ENCODE data around the gene RIT2. TPM values are rescaled to one million over a fixed set of nuclear protein-coding genes. Genes with fewer than 3 reads are reported as not detected.

The RIT2 gene
- polyA plus RNA-seq, 1 donor from 2014 or later = 1.1 TPM

DNA sequence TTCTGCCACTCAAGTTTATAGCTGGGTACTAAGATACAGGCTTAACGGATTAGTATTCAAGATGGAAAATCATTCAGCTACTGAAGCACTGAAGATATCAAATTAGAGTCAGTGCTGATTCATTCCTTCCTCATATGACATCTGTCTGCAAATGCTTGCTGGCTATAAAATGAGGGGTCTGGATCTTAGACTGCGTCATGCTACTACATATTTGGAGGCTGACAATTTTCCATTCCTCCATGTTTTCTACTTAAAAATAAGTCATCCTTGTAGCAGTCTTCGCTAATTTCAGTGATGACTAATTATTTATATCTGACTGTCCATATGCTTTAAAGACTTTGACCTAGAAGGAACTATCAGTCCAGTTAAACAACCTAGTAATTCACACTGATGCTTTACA lies 233.4 kb downstream of the RIT2 start:
- Histone ChIP-seq H3K27ac (ENCODE audit: low read length) (no peak overlapping the region), H3K36me3 (ENCODE audit: insufficient read depth, low read length) (no peaks in the 10 kb centered on the region), H3K9ac (ENCODE audit: low read length) (no peak overlapping the region), H3K9me3 (ENCODE audit: low read length) (no peaks in the 10 kb centered on the region), H3K27me3 (ENCODE audit: insufficient read depth, low read depth, low read length) (no peaks in the 10 kb centered on the region), H3K9me2 (ENCODE audit: insufficient read depth, low read length) (no peaks in the 10 kb centered on the region), H3K4me2 (ENCODE audit: low read length) (no peak overlapping the region), H3K4me3 (ENCODE audit: low read length) (no peak overlapping the region), H3F3A (ENCODE audit: insufficient read depth, low read length, poor library complexity, severe bottlenecking) (no peaks in the 10 kb centered on the region), H2AFZ (ENCODE audit: low read depth, low read length) (no peak overlapping the region), H3K79me2 (replicated peaks; ENCODE audit: insufficient read depth, low read length) (no peaks in the 10 kb centered on the region), H4K20me1 (ENCODE audit: insufficient read depth) (no peaks in the 10 kb centered on the region)
- no peak for TF ChIP-seq EP300 (conservative IDR thresholded peaks at IDR 0.05; ENCODE audit: poor library complexity, severe bottlenecking)
- TF ChIP-seq, protein P1, sequence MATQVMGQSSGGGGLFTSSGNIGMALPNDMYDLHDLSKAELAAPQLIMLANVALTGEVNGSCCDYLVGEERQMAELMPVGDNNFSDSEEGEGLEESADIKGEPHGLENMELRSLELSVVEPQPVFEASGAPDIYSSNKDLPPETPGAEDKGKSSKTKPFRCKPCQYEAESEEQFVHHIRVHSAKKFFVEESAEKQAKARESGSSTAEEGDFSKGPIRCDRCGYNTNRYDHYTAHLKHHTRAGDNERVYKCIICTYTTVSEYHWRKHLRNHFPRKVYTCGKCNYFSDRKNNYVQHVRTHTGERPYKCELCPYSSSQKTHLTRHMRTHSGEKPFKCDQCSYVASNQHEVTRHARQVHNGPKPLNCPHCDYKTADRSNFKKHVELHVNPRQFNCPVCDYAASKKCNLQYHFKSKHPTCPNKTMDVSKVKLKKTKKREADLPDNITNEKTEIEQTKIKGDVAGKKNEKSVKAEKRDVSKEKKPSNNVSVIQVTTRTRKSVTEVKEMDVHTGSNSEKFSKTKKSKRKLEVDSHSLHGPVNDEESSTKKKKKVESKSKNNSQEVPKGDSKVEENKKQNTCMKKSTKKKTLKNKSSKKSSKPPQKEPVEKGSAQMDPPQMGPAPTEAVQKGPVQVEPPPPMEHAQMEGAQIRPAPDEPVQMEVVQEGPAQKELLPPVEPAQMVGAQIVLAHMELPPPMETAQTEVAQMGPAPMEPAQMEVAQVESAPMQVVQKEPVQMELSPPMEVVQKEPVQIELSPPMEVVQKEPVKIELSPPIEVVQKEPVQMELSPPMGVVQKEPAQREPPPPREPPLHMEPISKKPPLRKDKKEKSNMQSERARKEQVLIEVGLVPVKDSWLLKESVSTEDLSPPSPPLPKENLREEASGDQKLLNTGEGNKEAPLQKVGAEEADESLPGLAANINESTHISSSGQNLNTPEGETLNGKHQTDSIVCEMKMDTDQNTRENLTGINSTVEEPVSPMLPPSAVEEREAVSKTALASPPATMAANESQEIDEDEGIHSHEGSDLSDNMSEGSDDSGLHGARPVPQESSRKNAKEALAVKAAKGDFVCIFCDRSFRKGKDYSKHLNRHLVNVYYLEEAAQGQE (IDR thresholded peaks at IDR 0.05; ENCODE audit: borderline replicate concordance) = no peak
- no peak for TF ChIP-seq POLR2AphosphoS5 (IDR thresholded peaks at IDR 0.05)
- TF ChIP-seq TAF1 (IDR thresholded peaks at IDR 0.05; ENCODE audit: low read depth) = no peak
- no peak for TF ChIP-seq SMC3 (conservative IDR thresholded peaks at IDR 0.05; ENCODE audit: poor library complexity)
- no peak for TF ChIP-seq MXI1 (conservative IDR thresholded peaks at IDR 0.05; ENCODE audit: poor library complexity, severe bottlenecking)
- no peak for TF ChIP-seq EZH2 (IDR thresholded peaks at IDR 0.05; ENCODE audit: borderline replicate concordance, insufficient read depth, low read length, poor library complexity, severe bottlenecking)
- no peak for TF ChIP-seq RAD21 (conservative IDR thresholded peaks at IDR 0.05)
- TF ChIP-seq, protein P2, sequence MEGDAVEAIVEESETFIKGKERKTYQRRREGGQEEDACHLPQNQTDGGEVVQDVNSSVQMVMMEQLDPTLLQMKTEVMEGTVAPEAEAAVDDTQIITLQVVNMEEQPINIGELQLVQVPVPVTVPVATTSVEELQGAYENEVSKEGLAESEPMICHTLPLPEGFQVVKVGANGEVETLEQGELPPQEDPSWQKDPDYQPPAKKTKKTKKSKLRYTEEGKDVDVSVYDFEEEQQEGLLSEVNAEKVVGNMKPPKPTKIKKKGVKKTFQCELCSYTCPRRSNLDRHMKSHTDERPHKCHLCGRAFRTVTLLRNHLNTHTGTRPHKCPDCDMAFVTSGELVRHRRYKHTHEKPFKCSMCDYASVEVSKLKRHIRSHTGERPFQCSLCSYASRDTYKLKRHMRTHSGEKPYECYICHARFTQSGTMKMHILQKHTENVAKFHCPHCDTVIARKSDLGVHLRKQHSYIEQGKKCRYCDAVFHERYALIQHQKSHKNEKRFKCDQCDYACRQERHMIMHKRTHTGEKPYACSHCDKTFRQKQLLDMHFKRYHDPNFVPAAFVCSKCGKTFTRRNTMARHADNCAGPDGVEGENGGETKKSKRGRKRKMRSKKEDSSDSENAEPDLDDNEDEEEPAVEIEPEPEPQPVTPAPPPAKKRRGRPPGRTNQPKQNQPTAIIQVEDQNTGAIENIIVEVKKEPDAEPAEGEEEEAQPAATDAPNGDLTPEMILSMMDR (IDR thresholded peaks at IDR 0.05; ENCODE audit: poor library complexity, severe bottlenecking) = no peak

DNA sequence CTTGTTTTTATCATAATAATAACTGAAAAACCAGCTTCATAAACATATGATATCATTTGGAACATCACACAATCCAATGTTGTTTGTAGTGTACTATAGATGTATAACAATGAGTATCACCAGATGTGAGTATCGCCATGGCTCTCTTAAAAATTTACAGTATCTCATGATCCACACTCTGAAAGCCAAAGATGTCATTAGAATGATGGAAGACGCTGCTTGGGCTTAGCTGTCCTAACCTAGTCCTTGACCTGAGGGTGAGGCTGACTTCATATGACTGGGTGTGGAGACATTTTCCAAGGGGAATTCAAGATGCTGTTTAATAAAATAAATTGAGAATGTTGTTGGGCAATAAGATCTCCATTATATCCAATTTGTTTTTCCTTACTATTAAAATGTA lies 242.6 kb downstream of the RIT2 start:
- Histone ChIP-seq H3F3A (ENCODE audit: insufficient read depth, low read length, poor library complexity, severe bottlenecking) (no peaks in the 10 kb centered on the region), H3K27me3 (ENCODE audit: insufficient read depth, low read depth, low read length) (no peaks in the 10 kb centered on the region), H3K79me2 (replicated peaks; ENCODE audit: insufficient read depth, low read length) (no peaks in the 10 kb centered on the region), H3K4me3 (ENCODE audit: low read length) (no peak overlapping the region), H3K4me2 (ENCODE audit: low read length) (no peak overlapping the region), H3K9me2 (ENCODE audit: insufficient read depth, low read length) (no peaks in the 10 kb centered on the region), H4K20me1 (ENCODE audit: insufficient read depth) (no peaks in the 10 kb centered on the region), H3K9me3 (ENCODE audit: low read length) (no peaks in the 10 kb centered on the region), H3K36me3 (ENCODE audit: insufficient read depth, low read length) (no peaks in the 10 kb centered on the region), H2AFZ (ENCODE audit: low read depth, low read length) (no peak overlapping the region), H3K9ac (ENCODE audit: low read length) (no peak overlapping the region), H3K27ac (ENCODE audit: low read length) (no peak overlapping the region)
- no peak for TF ChIP-seq TAF1 (IDR thresholded peaks at IDR 0.05; ENCODE audit: low read depth)
- no peak for TF ChIP-seq MXI1 (conservative IDR thresholded peaks at IDR 0.05; ENCODE audit: poor library complexity, severe bottlenecking)
- TF ChIP-seq EP300 (conservative IDR thresholded peaks at IDR 0.05; ENCODE audit: poor library complexity, severe bottlenecking) = no peak
- no peak for TF ChIP-seq EZH2 (IDR thresholded peaks at IDR 0.05; ENCODE audit: borderline replicate concordance, insufficient read depth, low read length, poor library complexity, severe bottlenecking)
- no peak for TF ChIP-seq POLR2AphosphoS5 (IDR thresholded peaks at IDR 0.05)
- TF ChIP-seq SMC3 (conservative IDR thresholded peaks at IDR 0.05; ENCODE audit: poor library complexity) = no peak
- TF ChIP-seq, protein P1 (IDR thresholded peaks at IDR 0.05; ENCODE audit: borderline replicate concordance) = no peak
- TF ChIP-seq, protein P2 (IDR thresholded peaks at IDR 0.05; ENCODE audit: poor library complexity, severe bottlenecking) = no peak
- TF ChIP-seq RAD21 (conservative IDR thresholded peaks at IDR 0.05) = no peak
